Fibroblast of skin of right quadriceps (primary cell): Measurements from ENCODE around the gene CHMP6.
A peak's percentile ranks its signal among the peaks of the same experiment; 100 is the strongest.

Source experiments
- DNase-seq: peaks from one replicate; pipeline ENCODE4 v3.0.0-alpha.2; 2013

Gene CHMP6

DNA sequence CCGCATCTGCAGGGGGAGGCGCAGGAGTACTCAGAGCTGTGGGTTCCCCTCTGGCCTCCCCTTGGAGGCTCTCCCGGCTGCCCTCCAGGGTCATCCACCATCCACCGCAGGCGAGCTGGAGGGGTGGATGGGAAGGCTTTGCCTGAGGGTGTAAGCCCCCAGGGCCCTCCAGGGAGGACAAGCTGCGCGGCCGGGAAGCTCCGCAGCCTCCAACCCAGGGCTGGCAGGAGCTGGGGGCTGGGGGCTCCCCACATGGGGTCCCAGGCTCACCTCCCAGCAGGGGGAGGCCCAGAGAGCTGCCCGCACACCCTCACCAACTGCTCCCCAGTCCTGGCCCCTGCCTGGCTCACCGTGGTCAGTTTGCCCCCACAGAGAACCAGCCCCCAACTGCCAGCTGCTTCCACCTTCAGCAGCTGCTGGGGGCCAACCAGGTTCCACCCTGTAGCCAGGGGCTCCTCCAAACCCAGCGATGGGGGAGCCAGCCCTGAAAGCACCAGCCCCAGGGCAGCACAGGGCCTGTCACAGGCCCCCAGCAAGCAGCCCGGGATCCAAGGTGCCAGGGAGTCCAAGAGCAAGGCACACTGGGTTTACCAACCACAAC, 19.8 kb upstream of the CHMP6 start:
- DNase-seq, result no peak

DNA sequence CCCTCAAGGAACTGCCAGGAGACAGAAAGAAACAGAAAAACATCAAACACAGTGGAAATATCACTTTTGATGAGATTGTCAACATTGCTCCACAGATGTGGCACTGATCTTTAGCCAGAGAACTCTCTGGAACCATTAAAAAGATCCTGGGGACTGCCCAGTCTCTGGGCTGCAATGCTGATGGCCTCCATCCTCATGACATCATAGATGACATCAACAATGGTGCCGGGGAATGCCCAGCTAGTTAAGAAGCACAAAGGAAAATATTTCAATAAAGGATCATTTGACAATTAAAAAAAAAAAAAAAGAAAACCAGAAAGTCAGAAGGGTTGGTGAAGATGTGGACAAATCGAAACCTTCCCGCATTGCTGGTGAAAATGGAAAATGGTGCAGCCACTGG, 14.9 kb upstream of the CHMP6 start:
- DNase-seq, result no peak

DNA sequence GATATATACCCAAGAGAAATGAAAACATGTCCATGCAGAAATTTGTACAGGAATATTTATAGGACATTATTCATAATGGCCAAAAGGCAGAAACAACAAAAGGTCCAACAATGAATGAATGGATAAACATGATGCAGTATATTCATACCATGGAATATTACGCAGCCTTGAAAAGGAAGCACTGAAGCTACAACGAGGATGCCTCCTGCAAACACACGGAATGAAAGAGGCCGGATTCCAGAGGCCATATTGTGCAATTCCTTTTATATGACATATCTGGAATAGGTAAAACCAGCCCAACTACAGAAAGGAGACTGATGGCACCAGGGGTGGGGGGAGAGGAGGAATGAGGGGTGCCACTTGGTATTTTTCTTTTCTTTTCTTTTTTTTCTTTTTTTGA, 14.5 kb upstream of the CHMP6 start:
- no peak for DNase-seq

DNA sequence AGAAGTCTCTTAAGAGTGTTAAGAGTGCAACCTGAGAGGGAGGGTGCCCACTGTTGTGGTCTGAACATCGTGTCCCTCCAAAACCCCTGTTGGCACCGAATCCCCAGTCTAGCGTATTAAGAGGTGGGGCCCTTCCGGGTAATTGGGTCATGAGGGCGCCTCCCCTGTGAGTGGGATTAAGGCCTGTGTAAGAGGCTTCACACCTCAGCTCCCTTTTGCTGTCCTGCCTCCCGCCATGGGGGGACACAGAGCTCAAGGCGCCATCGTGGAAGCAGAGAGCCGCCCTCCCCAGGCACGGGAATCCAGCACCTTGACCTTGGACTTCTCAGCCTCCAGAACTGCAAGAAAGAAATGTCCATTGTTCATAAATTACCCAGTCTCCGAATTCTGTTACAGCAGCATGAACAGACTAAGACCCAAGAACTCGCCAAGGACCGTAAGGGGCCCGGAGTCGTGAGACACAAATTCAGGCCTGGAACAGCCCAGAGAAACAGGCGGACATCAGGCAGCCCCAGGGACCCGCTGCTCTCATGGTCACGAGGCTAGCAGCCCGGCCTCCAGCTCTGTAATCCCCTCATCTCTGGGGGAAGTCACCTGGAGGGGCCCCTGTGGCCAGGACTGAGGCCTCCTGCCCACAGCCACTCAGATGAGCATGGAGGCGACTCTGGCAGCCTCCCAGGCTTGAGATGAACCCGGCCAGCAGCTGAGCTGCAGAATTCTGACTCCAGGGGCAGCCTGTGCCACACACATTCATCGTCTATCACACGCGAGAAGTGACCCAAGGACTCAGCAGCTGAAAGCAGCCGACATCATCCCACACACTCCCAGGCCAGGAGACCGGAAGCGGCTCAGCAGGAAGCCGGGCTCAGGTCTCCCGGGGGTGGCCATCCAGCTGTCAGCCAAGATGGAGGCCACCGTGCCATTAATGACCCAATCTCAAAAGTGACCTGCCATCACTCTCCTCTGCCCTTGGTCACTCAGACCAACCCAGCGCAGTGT, 12.8 kb upstream of the CHMP6 start:
- DNase-seq, result no peak

DNA sequence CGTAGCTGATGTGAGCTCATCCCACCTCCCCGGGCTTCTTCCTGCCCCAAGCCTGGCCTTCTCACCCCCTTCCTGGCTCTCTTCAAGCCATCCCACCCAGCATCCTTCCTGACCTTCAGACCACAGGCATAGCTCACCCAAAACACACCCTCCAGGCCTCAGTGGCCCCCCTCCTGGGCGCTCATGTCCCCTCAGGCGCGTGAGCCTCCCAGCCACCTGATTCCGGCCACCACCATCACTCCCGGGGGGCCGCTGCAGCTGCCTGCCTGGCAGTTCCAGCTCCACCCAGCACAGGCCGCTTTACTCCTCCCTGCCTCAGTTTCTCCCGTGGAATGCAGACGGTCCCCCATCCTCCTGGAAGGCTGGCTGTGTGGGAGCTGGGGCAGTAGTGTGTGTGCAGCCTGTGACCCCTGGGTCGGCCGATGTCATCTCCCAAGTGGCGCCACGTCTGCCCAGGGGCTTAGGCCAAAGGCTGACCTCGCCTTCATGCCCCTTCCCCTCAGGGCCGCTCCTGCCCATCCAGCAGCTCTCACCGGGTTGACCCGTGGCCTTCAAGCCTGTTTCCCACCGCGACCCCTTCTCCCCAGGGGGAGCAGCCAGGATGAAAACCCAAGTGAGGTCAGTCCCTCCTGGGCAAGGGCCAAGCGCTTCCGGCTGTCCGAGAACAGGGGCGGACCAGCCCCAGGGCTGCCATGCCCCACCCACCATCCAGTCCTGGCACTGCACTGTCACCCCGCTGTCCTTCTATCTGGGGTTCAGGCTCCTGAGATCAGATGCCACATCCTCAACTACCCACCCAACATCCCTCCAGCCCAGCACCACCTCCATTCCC, 11.9 kb upstream of the CHMP6 start:
- DNase-seq, result no peak

DNA sequence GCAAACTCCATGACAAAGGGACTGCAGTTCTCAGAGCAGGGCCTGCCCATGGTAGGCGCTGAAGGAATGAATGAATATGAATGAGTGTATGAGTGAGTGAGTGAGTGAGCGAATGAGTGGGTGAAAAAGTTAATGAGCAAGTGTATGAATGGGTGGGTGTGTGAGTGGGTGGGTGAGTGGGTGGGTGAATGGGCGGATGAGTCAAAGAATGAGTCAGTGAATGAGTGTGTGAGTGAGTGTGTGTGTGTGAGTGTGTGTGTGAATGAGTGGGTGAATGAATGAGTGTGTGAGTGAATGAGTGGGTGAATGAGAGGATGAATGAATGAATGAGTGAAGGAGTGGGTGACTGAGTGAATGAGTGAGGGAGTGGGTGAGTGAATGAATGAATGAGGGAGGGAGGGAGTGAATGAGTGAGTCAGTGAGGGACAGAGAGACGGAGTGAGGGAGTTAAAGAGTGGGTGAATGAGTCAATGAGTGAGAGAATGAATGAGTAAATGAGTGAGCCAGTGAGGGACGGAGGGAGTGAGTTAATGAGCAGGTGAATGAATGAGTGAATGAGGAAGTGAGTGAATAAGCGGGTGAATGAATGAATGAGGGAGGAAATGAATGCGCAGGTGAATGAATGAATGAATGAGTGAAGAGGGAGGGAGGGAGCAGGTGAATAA, 11.1 kb upstream of the CHMP6 start:
- DNase-seq, result peak; percentile 17

DNA sequence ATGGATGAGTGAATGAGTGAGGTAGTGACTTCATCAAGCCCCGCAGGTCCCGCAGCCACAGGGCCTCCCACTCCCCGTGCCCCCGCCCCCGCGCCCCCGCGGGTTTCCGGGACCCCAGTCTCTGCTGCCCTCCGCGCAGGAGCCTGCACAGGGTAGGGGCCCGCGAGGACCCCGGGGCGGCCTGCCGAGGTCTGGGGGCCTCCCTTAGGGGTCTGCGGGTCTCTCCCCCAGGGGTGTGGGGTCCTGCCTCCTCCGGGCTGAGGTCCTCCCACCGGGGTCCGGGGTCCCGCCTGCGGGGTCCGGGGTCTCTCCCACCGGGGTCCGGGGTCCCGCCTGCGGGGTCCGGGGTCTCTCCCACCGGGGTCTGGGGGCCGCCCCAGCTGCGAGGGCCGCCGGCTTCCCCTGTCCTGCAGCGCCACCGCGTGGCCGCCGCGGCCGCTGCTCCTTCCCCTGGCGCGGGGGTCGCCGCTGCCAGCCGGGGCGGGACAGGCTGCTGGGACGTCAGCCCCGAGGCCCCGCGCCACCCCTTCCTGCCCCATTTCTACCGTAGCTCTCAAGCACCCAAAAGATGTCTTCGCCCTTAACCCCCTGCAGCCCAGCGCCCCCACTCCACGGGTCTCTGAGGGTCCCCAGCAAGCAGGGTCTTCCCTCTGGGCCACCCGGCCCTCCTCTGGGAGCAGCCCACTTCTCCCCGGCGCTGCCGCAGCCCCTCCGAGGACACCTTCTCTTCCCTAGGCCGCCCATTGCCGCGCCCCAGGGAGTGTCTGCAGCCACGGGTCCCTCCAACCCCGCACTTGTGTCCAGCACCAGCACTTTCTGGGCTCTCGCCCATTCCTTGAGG, 10.4 kb upstream of the CHMP6 start:
- no peak for DNase-seq

DNA sequence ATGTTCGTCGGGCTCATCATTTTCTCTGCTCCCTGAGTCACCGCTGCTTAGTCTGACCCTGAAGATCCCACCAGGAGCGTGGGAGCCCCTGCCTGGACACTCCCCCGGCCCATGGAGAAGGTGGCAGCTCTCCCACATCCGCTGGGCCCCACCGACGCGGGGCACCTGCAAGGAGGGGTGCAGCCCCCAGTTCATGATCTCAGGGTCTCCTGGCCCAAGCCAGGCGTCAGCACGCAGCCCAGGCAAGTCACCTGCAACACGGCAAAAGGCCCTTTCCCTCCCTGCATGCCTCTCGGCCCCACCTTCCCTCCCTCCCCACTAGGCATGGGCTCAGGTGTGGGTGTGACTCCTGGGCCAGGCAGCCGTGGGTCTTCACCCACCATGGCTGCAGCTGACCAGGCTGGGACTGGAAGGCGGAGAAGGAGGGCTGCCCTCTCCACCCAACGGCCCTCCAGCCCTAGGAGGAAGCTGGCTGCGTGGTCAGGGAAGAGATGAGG, 9.7 kb upstream of the CHMP6 start:
- DNase-seq, result no peak

DNA sequence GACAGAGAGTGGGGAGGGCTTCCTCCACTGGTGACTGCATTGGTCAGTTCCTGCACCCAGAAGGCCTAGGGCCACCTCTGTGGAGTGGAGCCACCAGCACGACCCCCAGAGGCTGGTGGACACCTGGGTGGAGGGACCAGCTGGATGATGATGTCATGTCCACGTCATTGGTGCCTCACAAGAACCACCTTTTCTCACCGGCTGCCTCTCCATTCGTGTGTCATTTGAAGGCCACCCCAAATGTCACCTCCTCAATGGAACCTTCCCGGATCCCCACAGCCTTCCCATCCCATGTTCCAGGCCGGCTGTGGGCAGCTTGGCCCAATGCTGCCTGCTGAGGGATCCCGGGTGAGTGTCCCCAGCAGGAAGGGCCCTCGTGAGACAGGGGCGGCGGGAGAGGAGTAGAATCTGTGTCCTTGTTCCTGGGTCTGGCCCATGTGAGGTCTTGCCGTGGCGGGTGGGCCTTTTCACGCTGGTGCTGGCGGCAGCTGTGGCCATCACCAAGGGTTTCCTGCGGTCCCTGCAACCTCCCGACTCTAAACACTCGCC, 9.1 kb upstream of the CHMP6 start:
- no peak for DNase-seq

DNA sequence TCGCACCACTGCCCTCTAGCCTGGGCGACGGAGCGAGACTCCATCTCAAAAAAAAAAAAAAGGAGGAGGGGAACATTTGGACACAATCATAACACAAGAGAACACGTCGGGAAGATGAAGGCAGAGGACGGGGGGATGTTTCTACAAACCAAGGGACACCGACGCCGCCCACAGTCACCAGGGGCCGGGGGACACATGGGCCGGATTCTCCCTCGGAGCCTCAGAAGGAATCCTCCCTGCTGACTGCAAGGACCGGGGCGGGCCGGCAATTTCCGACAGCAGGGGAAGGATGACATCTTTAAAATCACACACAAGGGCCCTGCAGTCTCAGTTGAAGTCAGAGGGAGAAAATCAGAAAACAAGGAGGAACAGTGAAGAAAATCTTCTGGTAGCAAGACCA, 8.1 kb upstream of the CHMP6 start:
- DNase-seq, result no peak

DNA sequence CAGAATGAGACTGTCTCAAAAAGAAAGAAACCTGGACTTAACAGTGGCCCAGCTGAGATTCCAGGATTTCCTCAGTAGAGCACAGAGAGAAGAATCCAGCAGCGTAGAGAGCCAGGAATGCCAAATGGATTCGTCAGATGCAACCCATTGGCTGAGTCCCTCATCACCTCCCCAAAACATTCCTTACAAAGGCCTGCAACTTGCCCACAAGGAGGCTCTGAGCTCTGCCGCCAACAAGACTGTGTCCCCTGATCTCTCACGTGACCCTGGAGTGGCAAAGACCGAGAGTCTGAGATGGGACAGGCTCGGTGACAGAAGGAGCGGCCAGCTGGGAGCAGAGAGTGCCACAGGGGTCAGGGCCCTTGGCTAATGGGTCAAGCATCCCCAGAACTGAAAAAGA, 6.9 kb upstream of the CHMP6 start:
- DNase-seq, result peak; percentile 96

DNA sequence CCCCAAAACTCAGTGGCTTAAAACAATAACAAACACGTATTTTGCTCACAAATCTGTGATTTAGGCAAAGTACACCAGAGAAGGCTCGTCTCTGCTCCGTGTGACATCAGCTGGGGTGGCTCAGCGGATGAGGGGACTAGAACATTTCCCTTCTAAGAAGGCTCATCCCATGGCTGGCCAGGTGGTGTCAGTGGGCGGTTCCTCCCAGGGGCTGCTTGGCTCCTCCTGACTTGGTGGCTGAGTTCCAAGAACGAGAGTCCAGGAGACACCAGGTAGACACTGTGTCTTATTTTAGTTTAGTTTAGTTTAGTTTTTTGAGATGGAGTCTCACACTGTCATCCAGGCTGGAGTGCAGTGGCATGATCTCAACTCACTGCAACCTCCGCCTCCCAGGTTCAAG, 5.6 kb upstream of the CHMP6 start:
- DNase-seq, result no peak

DNA sequence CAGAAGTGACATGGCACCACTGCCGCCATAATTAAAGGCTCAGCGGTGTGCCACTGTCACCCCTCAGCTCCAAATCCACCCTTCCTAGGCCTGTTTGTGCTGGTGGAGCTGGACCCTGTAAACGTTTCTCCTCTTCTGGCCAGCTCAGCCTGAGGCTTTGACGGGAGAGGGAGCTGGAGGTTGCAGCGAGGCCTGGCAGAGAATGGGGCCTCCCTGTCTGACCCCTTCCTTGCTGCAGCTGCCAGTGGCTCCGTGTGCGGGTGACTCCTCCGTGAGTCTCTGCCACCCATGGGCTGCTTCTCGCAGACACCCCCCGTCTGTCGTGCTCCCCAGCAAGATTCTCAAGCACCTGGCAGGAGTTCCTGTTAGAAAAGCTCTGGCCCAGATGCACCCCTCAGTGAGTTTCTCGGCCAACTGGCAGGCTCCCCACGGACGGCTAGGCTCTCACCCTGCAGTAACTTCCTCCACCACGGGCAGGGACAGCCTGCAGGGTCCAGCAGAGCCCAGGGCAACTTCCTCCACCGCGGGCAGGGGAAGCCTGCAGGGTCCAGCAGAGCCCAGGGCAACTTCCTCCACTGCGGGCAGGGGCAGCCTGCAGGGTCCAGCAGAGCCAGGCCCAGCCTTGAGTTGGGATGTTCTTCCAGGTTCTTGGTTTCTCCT, 4.7 kb upstream of the CHMP6 start:
- DNase-seq, result no peak

DNA sequence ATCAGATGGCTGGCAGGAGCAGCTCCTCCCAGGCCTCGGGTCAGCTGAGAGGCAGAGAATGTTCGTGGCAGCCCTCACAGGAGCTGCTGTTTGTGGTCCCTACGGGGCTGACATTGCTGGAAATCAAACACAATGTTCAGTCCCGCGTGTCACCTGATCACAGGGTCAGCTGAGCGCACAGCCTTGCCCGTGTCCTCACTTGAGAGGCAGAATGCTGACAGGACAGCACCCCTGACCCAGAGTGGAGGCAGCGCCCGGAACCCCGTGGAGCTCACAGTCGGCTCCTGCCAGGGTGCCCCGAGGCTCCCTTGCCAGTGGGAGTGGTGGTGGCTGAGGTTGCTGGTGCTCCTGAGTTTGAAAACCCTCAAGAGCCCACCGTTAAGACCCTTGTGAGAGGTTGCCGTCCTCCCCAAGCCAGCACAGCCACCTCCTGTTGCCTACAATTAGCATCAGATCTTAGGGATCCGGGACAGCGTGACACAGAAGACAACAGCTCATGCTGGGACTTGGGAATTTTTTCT, 3.6 kb upstream of the CHMP6 start:
- DNase-seq, result no peak

DNA sequence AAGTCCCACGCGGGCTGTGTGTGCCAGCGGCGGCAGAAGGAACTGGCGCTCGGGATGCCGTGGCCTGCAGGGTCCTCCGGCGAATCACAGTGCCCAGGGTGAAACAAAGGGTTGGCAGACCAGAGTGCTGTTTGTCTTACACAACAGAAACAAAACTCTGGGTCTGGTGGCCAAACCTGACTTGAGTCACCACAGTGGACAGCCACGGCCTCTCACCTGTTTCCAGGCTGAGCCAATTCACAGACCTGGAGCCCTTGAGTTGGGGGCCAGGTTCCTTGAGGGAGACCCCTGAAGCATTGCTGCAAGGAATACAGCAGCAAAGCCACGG, 2.1 kb upstream of the CHMP6 start:
- DNase-seq, result no peak

DNA sequence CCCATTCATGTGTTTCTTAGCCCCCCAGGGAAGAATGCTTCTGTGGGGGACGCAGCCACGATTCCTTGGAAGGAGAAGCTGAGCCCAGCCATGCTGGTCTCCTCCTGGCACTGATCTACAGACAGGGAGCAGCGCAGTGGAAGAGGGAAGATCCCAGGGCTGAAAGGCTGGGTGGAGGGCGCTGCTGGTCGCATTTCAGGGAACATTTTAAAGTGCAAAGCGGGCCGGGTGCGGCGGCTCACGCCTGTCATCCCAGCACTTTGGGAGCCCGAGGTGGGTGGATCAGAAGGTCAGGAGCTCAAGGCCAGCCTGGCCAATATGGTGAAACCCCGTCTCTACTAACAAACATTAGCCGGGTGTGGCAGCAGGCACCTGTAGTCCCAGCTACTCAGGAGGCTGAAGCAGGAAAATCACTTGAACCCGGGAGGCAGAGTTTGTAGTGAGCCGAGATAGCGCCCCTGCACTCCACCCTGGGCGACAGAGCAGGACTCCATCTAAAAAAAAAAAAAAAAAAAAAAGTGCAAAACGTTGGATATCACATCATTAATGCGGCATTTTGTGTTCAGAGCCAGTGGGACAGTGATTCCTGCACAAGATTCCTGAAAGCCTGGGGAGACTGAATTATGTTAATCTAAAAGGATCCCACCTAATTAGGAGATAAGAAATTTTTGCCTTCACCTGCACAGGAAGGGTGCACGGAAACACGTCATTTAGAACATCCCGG, 558 bp upstream of the CHMP6 start:
- no peak for DNase-seq

DNA sequence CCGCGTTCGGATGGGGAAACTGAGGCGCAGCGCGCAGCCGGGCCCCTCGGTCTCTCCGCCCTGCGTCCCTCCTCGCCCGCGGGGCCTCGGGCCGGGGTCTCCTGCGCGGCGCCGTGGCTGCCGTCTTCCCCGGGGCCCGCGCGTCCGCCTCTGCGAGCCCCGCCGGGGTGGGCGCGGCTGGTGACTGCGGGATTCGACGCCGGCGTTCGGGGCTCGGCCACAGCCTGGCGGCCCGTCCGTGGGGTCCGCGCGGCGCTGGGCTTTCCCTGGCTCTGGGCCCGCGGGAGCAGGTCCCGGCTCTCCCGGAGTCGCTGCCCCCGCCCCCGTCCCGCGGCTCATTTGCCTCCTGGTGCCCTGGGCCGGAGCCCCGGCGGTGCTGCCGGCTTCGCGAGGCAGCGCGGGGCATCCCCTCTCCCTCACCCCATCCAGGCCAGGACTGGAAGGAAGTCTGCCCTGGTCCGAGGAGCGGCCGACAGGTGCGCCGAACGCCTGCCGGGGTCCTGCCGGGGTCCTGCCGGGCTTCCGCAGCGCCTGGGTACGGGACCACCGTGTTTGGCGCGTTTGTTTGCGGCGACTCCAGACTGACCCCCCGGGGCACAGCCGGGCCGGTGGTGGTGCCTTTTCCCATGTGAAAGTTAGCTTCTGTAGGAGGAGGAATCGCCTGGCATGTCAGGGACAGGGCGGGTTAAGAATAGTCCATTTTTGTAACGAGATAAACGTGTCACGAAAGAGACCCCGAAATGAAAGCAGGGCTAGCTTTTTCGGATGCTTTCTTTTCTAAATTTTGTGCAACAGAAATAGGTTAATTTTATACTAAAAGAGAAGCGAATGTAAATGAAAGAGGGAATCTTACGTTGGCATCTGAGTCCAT, 671 bp downstream of the CHMP6 start:
- no peak for DNase-seq

DNA sequence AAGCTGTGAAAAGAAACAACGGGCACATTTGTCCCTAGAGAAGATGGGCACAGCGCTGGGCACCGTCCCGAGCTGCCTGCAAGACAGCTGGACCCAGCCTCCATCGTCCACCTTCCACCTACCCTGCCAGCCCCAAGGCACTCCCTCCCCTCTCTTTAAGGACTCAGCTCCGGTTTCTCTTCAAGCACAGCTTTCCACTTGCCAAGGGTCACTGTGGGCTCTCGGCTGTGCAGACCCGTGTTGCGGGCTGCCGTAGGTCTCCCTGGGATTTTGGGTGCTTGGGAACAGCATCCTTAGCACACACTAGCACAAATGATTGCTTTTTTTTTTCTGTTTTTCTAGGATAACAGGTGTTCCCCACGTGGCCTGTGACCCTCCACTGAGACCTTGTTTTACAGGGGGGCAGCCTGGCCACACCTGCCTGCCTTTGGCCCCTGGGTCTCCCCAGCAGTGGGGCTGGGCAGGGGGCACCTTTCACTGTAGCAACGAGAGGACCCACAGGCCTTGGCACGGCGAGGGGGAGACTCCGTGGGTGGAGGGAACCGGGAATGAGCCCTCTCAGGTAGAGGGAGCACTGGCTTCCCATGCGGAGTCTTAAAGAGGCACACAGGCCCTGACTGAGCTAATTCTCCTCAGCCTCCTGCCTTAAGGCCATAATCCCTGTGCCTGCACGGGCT, 1.4 kb downstream of the CHMP6 start:
- DNase-seq, result no peak

DNA sequence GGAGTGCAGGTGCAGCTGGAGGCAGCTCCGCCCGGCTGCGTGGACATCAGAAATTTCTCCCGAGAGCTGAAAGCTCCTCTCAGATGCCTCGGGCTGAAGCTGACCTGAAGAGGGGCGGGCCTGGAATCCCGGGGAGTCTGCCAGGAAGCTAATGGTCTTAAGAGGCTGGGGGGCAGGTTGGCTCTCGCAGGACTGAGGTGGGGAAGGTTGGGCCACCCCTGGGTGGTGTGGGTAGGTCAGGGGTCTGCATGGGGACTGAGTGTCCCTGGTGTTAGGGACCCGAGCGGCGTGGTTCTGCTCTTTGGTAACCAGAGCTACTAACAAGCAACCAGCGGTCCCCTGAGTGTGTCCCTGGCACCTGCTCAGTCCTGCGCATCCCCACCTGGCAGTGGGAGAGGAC, 3.5 kb downstream of the CHMP6 start:
- DNase-seq, result no peak
